Activated B cell treated with CpG ODN at 0.5 μM for 24 hours (primary cell): Measurements from ENCODE around the gene SLF2. TPM values are rescaled to one million over a fixed set of nuclear protein-coding genes. Genes with fewer than 3 reads are reported as not detected.

Source experiments
- ATAC-seq: fragments of 200-7000 bp; cut with Tn5 transposase; one replicate; pipeline ENCODE4 v1.10.0; 2021; ENCODE audit warnings: low read depth, mild to moderate bottlenecking, moderate library complexity
- CTCF ChIA-PET: fragments of 350-600 bp; sonication (Branson Sonifier 250); formaldehyde crosslinking; loops from one replicate; lab custom pipeline; 2021; ENCODE audit warnings: antibody characterized with exemption; lab: Charles Lee
- POLR2A ChIA-PET: fragments of 350-600 bp; sonication (Branson Sonifier 250); formaldehyde crosslinking; loops from one replicate; lab custom pipeline; 2021; ENCODE audit warnings: antibody characterized with exemption; lab: Charles Lee
- DNase-seq: peaks from one replicate; pipeline ENCODE4 v3.0.0; 2022
- H3K27ac Mint-ChIP-seq: one replicate; pipeline ENCODE4 v1.8.0; 2020; ENCODE audit warnings: mixed read lengths
- H3K27me3 Mint-ChIP-seq: one replicate; pipeline ENCODE4 v1.8.0; 2021; ENCODE audit warnings: mixed read lengths
- H3K36me3 Mint-ChIP-seq: one replicate; pipeline ENCODE4 v1.8.0; 2021; ENCODE audit warnings: low read depth, mixed read lengths
- H3K4me1 Mint-ChIP-seq: one replicate; pipeline ENCODE4 v1.8.0; 2021; ENCODE audit warnings: mixed read lengths
- H3K4me3 Mint-ChIP-seq: one replicate; pipeline ENCODE4 v1.8.0; 2020; ENCODE audit warnings: mild to moderate bottlenecking, mixed read lengths
- H3K9me3 Mint-ChIP-seq: one replicate; pipeline ENCODE4 v1.8.0; 2020; ENCODE audit warnings: mixed read lengths
- CTCF ChIP-seq: fragments of 200-600 bp; IDR thresholded peaks from one replicate; pipeline ENCODE4 v1.8.0; 2022; ENCODE audit warnings: antibody characterized with exemption, mild to moderate bottlenecking
- intact Hi-C: fragments of 100-400 bp; cut with micrococcal nuclease; formaldehyde crosslinking; loops from one replicate; pipeline ENCODE4 v1.15.1; 2024
- total RNA-seq: library from RNA; stranded (reverse); gene quantifications from 2 replicates; pipeline ENCODE4 v1.2.3, GENCODE V29; 2022

The SLF2 gene
- total RNA-seq, 1 donor from 2014 or later, result 35.5 TPM

DNA sequence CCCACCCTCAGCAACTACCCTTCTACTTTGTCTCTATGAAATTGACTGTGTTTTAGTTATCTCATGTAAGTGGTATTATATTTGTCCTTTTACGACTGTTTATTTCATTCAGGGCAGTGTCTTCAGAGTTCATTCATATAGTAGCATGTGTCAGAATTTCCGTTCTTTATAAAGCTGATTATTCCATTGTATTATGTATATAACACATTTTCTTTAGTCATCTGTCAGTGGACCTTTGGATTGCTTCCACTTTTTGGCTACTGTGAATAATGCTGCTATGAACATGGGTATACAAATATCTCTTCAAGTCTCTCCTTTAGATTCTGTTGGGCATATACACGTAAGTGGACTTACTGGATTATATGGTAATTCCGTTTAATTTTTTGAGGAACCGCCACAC, 14.5 kb downstream of the SLF2 start:
- no peak for ATAC-seq
- no peak overlapping the region for H3K27ac Mint-ChIP-seq

DNA sequence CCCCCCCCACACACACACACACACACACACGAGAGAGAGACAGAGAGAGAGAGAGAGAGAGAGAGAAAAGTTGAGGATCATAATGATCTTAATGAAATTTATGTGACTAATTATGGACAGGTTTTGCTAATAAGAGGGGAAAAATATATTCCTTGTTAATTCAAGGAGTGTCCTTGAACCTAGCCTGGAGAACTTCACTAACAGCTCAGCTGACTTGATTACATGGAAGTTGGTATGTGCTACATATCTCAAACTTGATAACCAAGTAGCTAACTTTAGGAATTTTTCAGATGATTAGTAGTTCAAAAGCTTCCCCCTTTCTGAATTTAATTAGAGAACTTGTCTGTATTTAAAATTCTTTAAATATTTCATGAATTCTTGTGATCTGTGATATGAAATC, 15.3 kb downstream of the SLF2 start:
- POLR2A ChIA-PET, result no interaction called here
- H3K36me3 Mint-ChIP-seq, result peaks cover 84% of the 10 kb centered on the region
- CTCF ChIA-PET, result no interaction called here

More for the DNA sequence above, 14.5 kb downstream of the SLF2 start:
- Mint-ChIP-seq H3K4me3 (no peak overlapping the region), H3K36me3 (peaks cover 81% of the 10 kb centered on the region), H3K9me3 (no peaks in the 10 kb centered on the region), H3K4me1 (no peaks in the 10 kb centered on the region), H3K27me3 (no peaks in the 10 kb centered on the region)
- no peak for DNase-seq
- CTCF ChIA-PET, result no interaction called here
- TF ChIP-seq CTCF, result no peak
- intact Hi-C loops, result no loop called here
- POLR2A ChIA-PET, result no interaction called here

DNA sequence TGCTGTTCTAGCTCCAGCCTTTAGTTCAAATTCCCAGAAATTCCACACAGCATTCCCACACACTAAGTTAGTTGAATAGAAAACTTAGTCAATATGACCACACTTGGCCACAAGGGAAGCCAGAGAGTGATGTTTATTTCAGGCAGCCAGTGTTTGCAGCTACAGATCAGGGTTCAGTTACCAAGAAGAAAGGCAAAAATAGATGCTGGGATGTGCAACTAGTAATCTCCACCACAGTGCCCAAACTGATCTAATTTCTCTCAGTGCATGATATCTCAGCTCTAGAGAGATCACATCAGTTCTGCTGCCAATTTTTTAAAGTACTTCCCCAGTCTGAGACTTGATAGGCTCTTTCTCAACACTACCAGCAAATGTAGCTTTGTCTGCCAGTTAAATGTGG, 17.6 kb downstream of the SLF2 start:
- no peak for TF ChIP-seq CTCF
- H3K4me3 Mint-ChIP-seq, result no peak overlapping the region
- no peaks in the 10 kb centered on the region for H3K9me3 Mint-ChIP-seq
- H3K27ac Mint-ChIP-seq, result no peak overlapping the region
- no peaks in the 10 kb centered on the region for H3K4me1 Mint-ChIP-seq
- intact Hi-C loops, result no loop called here
- peaks cover 71% of the 10 kb centered on the region for H3K36me3 Mint-ChIP-seq
- ChIA-PET CTCF (no interaction called here), POLR2A (interaction anchor here (0.6 kb wide), 1 partner anchor 34 kb away, joined by 6 read pairs; no protein-coding TSS in a partner anchor)
- ATAC-seq, result no peak
- DNase-seq, result no peak
- no peaks in the 10 kb centered on the region for H3K27me3 Mint-ChIP-seq

More for the DNA sequence above, 15.3 kb downstream of the SLF2 start:
- H3K9me3 Mint-ChIP-seq, result no peaks in the 10 kb centered on the region
- intact Hi-C loops, result no loop called here
- TF ChIP-seq CTCF, result no peak
- no peak overlapping the region for H3K27ac Mint-ChIP-seq
- H3K4me1 Mint-ChIP-seq, result no peaks in the 10 kb centered on the region
- DNase-seq, result no peak
- no peak overlapping the region for H3K4me3 Mint-ChIP-seq
- no peak for ATAC-seq
- no peaks in the 10 kb centered on the region for H3K27me3 Mint-ChIP-seq

DNA sequence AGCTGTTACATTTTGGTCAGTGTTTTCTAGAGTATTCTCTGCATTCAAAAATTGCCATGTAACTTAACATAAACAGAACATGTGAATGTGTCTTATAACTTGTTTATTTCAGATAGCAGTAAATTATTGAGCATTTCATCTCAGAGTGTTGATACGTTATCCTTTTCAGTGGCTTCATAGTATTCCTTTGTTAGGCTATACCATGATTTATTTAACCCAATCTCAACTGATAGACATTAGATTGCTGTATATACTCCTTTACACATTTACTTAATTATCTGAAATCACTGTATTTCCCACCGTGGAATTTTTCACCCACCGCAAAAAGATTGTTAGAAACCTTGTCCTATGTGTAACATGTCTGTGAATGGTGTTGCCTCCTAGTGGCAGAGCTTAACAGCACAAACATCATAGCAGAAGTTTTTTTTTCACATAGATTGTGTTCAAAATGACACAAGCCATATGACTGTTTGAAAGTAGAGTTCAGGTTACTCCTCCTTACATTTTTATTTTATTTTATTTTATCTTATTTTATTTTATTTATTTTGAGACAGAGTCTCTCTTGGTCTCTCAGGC, 21.4 kb downstream of the SLF2 start:
- intact Hi-C loops, result no loop called here
- TF ChIP-seq CTCF, result no peak
- no peaks in the 10 kb centered on the region for H3K27me3 Mint-ChIP-seq
- peaks cover 58% of the 10 kb centered on the region for H3K36me3 Mint-ChIP-seq
- no peak overlapping the region for H3K4me3 Mint-ChIP-seq
- no peaks in the 10 kb centered on the region for H3K9me3 Mint-ChIP-seq
- H3K4me1 Mint-ChIP-seq, result no peaks in the 10 kb centered on the region
- H3K27ac Mint-ChIP-seq, result no peak overlapping the region
- CTCF ChIA-PET, result no interaction called here
- POLR2A ChIA-PET, result interaction anchor here (0.7 kb wide), 1 partner anchor 21 kb away, joined by 3 read pairs; the partner anchor contains the start of gene SLF2
- DNase-seq (no peak), ATAC-seq (no peak)

DNA sequence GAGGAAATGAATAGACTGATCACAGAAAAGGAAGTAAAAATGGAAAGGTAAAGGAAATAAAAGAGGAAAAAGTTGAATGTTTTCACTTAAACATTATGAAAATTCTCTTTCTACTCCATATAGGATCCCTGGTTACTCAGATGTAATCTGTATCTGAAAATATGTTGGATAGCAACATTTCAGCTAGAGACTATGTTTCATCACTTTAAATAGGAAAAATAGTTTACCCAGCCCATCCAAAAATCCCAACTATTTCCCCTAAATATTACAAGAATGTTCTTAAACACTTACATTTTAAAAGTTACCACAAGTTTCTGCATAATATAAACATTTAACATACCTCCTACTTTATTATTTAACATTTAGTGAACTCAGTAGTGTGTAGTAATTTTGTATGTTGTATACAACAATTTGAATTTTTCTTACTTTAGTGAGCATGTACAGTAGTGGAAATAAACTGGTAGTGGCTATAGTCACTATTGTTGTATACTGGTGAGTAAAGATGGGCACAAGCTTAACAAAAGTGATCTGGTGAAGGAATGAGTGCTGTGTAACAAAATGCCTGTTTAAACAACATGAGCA, 27.1 kb downstream of the SLF2 start:
- no peaks in the 10 kb centered on the region for H3K4me1 Mint-ChIP-seq
- H3K27ac Mint-ChIP-seq, result no peak overlapping the region
- intact Hi-C loops, result no loop called here
- ChIA-PET POLR2A (no interaction called here), CTCF (no interaction called here)
- H3K36me3 Mint-ChIP-seq, result peaks cover 63% of the 10 kb centered on the region
- H3K9me3 Mint-ChIP-seq, result no peaks in the 10 kb centered on the region
- no peak for TF ChIP-seq CTCF
- H3K4me3 Mint-ChIP-seq, result no peak overlapping the region
- no peak for DNase-seq
- H3K27me3 Mint-ChIP-seq, result no peaks in the 10 kb centered on the region
- ATAC-seq, result no peak
